ENCODE results near the gene LSP1.
A peak's percentile ranks its signal among the peaks of the same experiment; 100 is the strongest.

DNA sequence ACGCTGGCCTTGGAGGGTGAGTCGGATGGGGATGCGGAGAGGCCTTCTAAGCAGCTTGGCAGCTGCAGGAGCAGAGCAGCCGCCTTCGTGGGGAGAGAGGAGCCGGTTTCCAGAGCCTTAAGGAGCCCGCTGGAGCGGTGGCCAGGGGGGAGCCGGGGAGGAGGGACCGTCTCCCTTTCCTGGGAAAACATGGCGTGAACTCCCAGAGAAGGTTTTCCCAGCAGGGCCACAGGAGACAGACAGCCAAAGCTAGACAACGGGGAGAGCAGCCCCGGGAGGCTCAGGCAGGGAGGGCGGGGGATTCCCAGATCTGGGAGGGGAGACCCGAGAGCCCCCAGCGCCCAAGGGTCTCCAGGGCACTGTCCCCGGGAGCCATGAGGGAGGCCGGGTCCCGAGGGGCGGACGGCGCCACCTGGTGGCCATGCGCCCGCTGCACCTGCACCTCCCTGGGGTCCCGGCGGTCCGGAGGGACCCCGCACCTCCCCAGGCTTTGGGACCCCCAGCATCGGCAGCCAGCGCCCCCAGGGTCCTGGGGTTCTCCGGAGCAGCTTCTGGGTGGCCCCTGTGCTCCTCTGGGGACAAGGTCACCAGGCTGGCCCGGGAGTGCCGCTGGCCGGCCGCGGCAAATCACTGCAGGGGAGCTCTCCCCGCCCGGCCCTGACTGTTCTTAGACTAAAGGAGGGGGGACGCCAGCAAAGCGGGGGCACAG, 20.5 kb upstream of the LSP1 start:
- TF ChIP-seq, protein P1, sequence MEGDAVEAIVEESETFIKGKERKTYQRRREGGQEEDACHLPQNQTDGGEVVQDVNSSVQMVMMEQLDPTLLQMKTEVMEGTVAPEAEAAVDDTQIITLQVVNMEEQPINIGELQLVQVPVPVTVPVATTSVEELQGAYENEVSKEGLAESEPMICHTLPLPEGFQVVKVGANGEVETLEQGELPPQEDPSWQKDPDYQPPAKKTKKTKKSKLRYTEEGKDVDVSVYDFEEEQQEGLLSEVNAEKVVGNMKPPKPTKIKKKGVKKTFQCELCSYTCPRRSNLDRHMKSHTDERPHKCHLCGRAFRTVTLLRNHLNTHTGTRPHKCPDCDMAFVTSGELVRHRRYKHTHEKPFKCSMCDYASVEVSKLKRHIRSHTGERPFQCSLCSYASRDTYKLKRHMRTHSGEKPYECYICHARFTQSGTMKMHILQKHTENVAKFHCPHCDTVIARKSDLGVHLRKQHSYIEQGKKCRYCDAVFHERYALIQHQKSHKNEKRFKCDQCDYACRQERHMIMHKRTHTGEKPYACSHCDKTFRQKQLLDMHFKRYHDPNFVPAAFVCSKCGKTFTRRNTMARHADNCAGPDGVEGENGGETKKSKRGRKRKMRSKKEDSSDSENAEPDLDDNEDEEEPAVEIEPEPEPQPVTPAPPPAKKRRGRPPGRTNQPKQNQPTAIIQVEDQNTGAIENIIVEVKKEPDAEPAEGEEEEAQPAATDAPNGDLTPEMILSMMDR (IDR thresholded peaks at IDR 0.05; ENCODE audit: low read depth, low read length, missing input control), result peak; percentile 81
- TF ChIP-seq, protein P2, sequence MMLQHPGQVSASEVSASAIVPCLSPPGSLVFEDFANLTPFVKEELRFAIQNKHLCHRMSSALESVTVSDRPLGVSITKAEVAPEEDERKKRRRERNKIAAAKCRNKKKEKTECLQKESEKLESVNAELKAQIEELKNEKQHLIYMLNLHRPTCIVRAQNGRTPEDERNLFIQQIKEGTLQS (IDR thresholded peaks at IDR 0.05), result no peak
- TF ChIP-seq YY1 (IDR thresholded peaks at IDR 0.05) (no peak), TAF1 (conservative IDR thresholded peaks at IDR 0.05) (no peak), EGR1 (IDR thresholded peaks at IDR 0.05; ENCODE audit: low read depth in 2 of 2) (no peak), NR2F2 (IDR thresholded peaks at IDR 0.05) (no peak)
- TF ChIP-seq, protein P3, sequence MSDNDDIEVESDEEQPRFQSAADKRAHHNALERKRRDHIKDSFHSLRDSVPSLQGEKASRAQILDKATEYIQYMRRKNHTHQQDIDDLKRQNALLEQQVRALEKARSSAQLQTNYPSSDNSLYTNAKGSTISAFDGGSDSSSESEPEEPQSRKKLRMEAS (IDR thresholded peaks at IDR 0.05), result no peak
- TF ChIP-seq, protein P4, sequence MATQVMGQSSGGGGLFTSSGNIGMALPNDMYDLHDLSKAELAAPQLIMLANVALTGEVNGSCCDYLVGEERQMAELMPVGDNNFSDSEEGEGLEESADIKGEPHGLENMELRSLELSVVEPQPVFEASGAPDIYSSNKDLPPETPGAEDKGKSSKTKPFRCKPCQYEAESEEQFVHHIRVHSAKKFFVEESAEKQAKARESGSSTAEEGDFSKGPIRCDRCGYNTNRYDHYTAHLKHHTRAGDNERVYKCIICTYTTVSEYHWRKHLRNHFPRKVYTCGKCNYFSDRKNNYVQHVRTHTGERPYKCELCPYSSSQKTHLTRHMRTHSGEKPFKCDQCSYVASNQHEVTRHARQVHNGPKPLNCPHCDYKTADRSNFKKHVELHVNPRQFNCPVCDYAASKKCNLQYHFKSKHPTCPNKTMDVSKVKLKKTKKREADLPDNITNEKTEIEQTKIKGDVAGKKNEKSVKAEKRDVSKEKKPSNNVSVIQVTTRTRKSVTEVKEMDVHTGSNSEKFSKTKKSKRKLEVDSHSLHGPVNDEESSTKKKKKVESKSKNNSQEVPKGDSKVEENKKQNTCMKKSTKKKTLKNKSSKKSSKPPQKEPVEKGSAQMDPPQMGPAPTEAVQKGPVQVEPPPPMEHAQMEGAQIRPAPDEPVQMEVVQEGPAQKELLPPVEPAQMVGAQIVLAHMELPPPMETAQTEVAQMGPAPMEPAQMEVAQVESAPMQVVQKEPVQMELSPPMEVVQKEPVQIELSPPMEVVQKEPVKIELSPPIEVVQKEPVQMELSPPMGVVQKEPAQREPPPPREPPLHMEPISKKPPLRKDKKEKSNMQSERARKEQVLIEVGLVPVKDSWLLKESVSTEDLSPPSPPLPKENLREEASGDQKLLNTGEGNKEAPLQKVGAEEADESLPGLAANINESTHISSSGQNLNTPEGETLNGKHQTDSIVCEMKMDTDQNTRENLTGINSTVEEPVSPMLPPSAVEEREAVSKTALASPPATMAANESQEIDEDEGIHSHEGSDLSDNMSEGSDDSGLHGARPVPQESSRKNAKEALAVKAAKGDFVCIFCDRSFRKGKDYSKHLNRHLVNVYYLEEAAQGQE (IDR thresholded peaks at IDR 0.05), result no peak
- TF ChIP-seq, protein P5, sequence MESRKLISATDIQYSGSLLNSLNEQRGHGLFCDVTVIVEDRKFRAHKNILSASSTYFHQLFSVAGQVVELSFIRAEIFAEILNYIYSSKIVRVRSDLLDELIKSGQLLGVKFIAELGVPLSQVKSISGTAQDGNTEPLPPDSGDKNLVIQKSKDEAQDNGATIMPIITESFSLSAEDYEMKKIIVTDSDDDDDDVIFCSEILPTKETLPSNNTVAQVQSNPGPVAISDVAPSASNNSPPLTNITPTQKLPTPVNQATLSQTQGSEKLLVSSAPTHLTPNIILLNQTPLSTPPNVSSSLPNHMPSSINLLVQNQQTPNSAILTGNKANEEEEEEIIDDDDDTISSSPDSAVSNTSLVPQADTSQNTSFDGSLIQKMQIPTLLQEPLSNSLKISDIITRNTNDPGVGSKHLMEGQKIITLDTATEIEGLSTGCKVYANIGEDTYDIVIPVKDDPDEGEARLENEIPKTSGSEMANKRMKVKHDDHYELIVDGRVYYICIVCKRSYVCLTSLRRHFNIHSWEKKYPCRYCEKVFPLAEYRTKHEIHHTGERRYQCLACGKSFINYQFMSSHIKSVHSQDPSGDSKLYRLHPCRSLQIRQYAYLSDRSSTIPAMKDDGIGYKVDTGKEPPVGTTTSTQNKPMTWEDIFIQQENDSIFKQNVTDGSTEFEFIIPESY (IDR thresholded peaks at IDR 0.05), result no peak

Data from liver (tissue), 3 donors.